ENCODE measurements around the gene STOML1. TPM values are rescaled to one million over a fixed set of nuclear protein-coding genes. Genes with fewer than 3 reads are reported as not detected.

The STOML1 gene
- total and polyA plus RNA-seq, 9 of the 15 experiments (the other 6 are each of a cell fraction or from before 2014, with no cell fraction given) = 0.25 to 9.7 (median 4.6) TPM

DNA sequence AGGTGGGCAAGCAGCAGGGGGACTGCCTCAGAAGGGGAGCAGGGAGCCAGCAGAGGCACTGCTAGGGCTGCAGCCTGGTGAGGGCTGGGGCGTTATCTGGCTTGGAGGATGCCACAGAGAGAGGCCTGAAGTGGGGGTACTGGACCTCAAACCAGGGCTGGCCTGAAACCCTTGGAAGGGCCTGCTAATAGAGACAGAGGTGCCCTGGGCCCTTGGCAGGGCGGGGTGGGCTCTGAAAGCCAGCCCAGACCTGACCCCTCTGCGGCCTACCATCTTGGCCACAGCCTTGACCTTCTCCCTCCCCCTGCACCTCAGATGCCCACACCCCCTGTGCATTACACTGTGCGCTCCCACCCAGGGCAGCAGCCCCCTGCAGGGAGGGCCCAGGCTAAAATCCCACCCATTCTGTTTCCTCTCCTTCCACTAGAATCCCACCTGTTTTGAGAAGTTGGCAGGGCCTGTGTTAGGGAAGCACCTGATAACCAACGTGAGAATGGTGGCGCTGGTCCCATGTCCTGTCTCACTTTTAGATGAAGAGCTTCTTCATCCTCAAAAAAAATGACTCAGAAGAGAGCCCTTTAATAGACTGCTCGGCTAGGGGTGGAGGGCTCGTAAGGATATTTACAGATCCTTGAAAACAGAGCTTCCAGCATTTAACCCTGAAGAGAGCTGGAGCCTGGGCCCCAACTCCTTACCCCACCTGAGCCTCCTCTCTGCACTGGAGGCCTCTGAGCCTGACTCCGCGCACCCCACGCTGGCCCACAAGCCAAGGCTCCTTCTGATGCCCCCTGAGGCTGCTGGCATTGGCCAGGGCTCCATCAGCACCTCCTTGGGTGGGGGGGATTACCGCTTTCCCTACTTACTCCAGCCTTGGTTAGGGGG, 36.0 kb downstream of the STOML1 start (continued):
- TF ChIP-seq, protein P1, sequence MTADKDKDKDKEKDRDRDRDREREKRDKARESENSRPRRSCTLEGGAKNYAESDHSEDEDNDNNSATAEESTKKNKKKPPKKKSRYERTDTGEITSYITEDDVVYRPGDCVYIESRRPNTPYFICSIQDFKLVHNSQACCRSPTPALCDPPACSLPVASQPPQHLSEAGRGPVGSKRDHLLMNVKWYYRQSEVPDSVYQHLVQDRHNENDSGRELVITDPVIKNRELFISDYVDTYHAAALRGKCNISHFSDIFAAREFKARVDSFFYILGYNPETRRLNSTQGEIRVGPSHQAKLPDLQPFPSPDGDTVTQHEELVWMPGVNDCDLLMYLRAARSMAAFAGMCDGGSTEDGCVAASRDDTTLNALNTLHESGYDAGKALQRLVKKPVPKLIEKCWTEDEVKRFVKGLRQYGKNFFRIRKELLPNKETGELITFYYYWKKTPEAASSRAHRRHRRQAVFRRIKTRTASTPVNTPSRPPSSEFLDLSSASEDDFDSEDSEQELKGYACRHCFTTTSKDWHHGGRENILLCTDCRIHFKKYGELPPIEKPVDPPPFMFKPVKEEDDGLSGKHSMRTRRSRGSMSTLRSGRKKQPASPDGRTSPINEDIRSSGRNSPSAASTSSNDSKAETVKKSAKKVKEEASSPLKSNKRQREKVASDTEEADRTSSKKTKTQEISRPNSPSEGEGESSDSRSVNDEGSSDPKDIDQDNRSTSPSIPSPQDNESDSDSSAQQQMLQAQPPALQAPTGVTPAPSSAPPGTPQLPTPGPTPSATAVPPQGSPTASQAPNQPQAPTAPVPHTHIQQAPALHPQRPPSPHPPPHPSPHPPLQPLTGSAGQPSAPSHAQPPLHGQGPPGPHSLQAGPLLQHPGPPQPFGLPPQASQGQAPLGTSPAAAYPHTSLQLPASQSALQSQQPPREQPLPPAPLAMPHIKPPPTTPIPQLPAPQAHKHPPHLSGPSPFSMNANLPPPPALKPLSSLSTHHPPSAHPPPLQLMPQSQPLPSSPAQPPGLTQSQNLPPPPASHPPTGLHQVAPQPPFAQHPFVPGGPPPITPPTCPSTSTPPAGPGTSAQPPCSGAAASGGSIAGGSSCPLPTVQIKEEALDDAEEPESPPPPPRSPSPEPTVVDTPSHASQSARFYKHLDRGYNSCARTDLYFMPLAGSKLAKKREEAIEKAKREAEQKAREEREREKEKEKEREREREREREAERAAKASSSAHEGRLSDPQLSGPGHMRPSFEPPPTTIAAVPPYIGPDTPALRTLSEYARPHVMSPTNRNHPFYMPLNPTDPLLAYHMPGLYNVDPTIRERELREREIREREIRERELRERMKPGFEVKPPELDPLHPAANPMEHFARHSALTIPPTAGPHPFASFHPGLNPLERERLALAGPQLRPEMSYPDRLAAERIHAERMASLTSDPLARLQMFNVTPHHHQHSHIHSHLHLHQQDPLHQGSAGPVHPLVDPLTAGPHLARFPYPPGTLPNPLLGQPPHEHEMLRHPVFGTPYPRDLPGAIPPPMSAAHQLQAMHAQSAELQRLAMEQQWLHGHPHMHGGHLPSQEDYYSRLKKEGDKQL (CRISPR knock-in tag; IDR thresholded peaks at IDR 0.05; ENCODE audit: borderline replicate concordance) = no peak
- TF ChIP-seq NFIC (IDR thresholded peaks at IDR 0.05) (no peak), SMARCA5 (IDR thresholded peaks at IDR 0.05) (no peak)
- TF ChIP-seq, protein P2, sequence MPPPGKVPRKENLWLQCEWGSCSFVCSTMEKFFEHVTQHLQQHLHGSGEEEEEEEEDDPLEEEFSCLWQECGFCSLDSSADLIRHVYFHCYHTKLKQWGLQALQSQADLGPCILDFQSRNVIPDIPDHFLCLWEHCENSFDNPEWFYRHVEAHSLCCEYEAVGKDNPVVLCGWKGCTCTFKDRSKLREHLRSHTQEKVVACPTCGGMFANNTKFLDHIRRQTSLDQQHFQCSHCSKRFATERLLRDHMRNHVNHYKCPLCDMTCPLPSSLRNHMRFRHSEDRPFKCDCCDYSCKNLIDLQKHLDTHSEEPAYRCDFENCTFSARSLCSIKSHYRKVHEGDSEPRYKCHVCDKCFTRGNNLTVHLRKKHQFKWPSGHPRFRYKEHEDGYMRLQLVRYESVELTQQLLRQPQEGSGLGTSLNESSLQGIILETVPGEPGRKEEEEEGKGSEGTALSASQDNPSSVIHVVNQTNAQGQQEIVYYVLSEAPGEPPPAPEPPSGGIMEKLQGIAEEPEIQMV (tag; conservative IDR thresholded peaks at IDR 0.05; ENCODE audit: low read depth) = no peak
